Esophagus mucosa (tissue), 1 donor: ENCODE measurements around the gene PCLAF. TPM values are rescaled to one million over a fixed set of nuclear protein-coding genes. Genes with fewer than 3 reads are reported as not detected.
A peak's percentile ranks its signal among the peaks of the same experiment; 100 is the strongest.
"Not testable (repeated sequence)": the region's sequence is repeated elsewhere in the genome, so short reads cannot be mapped to it uniquely, and the experiment has no call there.

Experiments
- ATAC-seq: fragments of 200-7000 bp; cut with Tn5 transposase; one replicate; pipeline ENCODE4 v1.9.1; 2020
- total RNA-seq: library from RNA; stranded (reverse); gene quantifications from one replicate; pipeline ENCODE4 v1.2.4, GENCODE V29; 2023
- donor health status: DM: yes; HTN: yes; CAD: no.

Gene PCLAF, protein sequence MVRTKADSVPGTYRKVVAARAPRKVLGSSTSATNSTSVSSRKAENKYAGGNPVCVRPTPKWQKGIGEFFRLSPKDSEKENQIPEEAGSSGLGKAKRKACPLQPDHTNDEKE
- total RNA-seq = 18.3 TPM

DNA sequence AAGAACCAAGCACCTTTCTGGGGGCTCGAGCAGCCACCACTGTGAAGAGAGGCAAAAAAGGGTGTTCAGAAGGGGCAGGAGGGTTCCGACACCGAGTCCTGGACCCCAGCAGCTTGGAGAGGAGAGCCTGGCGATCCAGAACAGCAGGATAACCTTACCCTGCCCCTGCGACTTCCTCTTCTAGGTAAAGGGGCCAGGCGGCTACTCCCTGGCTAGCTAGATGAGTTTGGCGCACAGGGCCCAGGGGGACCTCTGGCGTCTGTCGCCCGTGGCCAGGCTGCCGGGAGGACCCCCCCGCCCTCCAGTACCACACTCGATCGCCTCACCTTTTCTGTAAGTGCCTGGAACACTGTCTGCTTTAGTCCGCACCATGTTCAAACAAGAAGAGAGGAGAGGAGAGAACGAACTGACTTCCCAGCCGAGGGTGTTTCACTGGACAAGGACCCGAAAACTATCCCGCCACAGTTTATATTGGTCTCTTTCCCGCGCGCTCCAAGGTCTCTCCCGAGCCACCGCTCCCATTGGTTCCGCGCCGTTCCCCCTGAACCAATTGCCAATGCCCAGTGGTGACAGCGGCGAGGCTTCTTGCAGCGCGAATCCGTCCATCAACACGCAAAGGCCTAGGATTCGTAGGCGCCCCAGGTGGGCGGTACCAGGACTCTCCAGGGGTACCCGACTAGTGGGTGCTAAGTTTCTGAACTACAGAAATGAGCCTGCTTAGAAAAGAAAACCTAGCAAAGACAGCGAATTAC, at the start of gene PCLAF:
TSS of gene PCLAF (minus strand) at position 442 of the 752 bp plus-strand sequence. CDS start at position 372, 70 bp downstream.
- peak; percentile 98 for ATAC-seq

DNA sequence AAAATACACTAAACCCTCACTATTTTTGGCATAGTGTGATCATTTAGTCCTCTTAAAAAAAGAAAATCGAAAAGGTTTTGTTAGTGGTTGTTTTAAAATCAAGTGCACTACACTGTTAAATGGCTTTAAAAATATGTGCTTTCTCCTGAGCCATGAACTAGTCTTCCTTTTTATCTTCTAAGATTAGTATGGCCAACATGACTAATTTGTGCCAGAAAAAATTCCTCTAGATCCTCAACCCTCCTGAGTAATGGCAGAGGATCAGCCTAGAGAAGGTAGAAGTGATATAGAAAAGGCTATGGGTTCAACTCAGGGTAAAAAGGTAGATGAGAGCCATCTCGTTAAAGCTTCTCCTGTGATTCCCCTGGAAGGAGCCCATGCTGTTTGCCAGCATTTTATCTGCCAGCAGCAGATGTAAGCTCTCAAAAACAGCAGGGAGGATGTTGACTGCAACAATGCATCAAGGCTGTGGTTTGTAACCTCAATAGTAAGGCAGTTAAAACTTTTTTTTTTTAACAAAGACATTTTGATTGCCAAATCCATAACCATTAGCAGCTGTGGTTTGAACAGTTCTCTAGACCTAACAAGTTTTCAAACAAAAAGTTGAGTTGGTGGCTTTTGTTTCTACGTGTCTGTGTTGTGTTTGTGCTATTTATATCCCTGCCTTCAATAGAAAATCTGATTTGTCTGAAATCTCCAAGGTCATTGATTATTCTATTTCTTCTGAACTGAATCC, 48.9 kb upstream of the PCLAF start:
- no peak for ATAC-seq

DNA sequence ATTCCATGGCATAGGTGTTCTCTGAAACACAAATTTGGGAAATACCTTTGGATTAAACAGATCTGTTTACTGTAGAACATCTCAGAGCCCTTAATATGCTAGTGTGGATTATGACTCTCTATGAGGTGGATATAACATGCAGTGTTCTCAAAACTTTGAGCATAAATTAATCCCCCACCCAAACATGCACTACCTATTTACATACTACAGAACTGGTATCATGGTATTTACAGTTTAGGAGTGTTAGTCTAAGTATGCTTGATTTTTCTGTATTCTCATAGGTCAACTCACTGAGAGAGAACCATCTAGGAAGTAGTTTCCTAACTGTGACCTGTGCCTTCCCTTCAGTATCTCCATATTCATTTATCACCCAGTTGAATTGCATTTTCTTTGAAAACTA, 48.2 kb upstream of the PCLAF start:
- ATAC-seq = no peak

DNA sequence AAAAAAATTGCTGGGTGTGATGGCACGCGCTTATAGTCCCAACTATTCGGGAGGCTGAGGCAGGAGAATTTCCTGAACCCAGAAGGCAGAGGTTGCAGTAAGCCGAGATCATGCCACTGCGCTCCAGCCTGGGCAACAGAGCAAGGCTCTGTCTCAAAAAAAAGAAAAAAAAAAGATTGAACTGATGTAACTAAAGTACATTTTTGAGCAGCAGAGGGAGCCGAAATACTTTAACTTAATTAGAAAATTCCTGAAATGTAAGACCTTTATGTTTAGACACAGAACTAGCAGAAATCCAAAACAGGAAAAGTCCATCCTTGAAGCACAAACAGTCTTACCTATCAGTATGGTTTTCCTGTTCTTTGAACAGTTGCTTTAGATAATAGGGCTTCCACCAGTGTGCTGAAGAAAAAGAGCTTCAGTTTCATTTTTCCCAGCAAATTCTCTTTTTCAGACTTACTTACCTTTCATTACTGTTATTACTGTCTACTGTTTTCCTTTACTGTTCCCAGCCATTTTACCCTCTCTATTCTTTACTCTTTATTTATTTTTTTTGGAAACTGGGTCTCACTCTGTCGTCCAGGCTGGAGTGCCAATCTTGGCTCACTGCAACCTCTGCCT, 45.7 kb upstream of the PCLAF start:
- ATAC-seq = no peak

DNA sequence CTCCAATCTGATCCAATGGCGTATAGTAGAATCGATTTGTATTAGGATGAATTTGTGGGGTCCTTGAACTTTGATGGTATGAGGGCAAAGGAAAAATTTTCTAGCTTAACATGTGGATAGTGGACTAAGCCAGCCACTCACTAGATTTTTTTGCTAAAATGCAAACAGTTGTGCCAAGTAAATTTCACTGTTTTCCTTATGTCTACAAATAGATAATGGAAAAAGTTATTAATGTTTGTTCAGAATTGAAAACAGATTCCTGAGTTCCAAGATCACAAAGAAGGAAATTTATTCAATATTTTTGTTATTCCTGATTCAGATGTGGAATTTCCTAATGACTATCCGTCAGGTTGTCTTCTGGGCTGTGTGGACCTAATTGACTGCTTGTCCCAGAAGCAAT, 44.0 kb upstream of the PCLAF start:
- no peak for ATAC-seq

DNA sequence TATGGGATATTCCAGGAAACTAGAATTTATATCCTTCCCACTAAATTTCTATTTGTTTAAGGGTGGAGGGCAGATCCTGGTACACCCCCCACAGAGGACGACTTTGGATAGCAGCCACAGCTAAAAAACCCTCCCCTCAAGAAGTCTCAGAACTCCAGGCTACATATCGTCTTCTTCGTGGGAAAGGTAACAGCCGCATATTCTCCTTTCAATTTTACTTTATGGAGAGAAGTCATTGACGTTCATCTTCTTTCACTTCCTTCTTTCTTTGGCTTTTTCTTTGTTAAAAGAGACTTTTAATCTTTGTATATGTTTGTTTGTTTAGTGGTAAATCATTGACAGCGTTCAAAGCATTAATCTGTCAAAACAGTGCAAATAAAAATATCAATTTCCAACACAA, 42.7 kb upstream of the PCLAF start:
- no peak for ATAC-seq

DNA sequence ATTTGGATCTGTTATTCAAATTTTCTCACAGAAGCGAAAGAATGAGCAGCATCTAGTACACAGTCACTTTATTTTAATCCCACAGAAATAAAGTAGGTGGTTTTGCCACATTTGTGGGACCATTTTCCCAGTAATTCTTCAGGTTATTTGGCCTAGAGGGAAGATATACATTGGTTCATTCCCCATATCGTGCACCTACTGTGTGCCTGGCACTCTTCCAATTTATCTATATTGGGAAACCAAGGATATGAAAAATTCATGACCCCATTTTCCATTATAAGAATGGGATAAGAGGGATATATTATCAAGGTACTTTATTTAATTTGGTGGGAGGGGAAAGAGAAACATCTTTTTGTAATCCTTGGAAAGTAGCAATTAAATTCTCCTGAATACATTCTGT, 41.5 kb upstream of the PCLAF start:
- no peak for ATAC-seq

DNA sequence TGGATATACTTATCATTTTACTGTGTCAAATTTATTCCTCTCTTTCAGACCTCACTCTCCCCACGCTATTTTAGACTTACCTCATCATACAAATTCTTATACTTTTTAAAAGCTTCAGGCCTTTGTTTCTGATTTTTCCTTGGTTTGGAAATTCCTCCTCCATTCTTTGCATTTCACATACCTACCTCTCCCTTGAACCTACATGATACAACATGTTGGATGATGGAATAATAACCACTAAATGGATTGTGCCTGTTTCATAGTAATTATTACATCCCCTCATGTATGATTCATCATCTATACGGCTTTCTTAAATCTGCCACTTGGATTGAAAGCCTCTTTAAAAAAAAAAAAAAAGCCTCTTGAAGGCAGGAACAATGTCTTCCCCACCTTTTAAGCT, 31.0 kb upstream of the PCLAF start:
- peak; percentile 82 for ATAC-seq

DNA sequence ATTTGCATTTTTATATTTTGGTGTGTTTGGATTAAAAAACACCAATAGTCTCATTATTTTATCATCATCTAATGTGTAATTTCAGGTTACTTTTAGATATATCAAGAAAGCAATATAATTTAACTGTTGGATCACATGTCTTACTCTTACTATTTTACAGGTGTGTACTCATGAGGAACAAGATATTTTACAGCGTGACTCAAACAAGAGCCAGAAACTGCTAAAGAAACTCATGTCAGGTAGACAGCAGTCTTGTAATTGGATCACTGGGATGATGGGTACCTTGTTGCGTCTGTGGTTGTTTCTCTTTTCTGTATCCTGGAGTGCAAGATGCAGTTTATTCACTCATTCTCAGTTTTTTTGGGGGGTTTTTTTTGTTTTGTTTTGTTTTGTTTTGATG, 19.3 kb upstream of the PCLAF start:
- ATAC-seq = no peak

DNA sequence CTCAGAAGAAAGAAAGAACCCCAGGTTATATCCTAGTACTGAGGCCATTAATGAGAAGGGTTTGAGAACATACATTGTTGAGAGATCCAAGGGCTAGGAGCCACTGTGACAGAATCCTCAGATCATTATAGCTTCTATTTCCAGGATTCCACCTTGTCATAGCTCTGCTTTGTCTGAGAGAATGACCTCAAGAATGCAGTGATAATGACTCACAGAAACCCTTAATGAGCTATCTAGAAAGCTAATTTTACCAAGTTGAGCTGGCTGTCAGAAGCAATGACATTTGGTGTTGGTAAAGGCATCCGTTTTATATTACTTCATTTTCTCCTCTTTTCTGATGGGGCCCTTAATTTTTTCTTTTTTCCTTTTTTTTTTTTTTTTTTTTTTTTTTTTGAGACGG, 17.3 kb upstream of the PCLAF start:
- no peak for ATAC-seq

DNA sequence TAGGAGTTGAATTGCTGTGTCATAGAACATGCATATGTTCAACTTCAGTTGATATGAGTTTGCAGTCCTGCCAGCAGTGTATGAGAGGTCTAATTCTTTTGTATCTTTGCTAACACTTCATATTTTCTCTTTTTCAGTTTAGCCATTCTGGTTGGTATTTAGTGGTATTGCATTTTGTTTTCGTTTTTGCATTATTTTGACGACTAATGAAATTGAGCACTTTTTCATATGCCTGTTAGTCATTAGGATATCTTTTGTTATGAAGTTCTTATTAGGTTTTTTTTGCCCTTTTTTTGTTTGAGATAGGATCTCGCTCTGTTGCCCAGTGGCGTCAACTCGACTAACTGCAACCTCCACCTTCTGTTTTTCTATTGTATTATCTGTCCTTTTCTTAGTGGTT, 15.5 kb upstream of the PCLAF start:
- no peak for ATAC-seq

DNA sequence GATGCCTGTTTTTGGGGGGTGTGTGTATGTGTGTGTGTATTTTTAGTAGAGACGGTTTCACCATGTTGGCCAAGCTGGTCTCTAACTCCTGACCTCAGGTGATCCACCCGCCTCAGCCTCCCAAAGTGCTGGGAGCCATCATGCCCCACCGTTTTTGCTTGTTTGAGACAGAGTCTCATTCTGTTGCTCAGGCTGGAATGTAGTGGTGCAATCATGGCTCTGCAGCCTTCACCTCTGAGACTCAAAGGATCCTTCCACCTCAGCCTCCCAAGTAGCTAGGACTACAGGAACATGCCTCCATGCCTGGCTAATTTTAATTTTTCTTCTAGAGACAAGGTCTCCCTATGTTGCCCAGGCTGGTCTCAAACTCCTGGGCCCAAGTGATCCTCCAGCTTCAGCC, 11.2 kb upstream of the PCLAF start:
- not testable (repeated sequence) for ATAC-seq

DNA sequence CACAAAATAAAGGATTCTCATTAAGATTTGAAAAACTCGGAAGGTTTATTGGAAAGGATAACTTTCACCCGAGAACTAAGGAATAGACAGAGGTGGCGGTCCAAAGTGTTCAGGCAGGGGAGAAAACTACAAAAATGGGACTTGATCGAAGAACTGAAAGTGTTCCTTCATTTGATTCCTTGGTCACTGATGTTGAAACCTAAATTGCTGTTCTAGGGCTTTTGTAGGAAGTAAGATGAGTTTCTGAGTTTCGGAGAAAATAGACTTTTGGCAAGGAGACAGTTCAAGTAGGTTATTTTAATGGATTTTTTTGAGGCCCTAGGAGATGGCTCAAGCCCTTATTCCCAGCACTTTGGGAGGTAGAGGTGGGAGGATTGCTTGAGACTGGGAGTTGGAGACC, 7.8 kb upstream of the PCLAF start:
- ATAC-seq = no peak

DNA sequence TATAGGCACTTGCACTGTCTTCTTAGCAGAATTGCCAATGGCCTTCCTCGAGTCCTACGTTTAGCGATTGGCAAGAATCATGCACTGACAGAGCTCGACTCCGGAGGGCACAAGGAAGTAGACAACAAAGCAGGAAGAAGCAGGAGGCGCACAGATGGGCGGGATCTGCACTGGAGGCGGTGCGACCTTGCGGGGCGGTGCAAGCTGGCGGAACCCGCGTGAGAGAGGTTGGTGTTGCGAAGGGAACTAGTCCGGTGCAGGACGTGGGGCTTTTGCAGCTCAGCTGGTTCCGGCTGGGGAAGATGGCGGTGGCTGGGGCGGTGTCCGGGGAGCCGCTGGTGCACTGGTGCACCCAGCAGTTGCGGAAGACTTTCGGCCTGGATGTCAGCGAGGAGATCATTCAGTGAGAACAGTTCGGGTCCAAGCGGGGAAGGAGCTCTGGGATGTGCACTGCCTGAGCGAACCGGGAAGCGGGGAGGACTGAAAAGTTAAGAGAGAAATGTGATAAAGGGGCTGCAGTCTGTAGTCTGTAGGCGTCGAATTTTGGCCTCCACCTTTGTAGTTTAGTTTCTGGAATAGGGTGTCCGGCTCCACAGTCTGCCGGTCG, 6.4 kb upstream of the PCLAF start, which contains the start of gene TRIP4:
TSS of gene TRIP4 (plus strand) at position 275 of the 607 bp plus-strand sequence. CDS start at position 303, 28 bp downstream.
- ATAC-seq = peak; percentile 100

DNA sequence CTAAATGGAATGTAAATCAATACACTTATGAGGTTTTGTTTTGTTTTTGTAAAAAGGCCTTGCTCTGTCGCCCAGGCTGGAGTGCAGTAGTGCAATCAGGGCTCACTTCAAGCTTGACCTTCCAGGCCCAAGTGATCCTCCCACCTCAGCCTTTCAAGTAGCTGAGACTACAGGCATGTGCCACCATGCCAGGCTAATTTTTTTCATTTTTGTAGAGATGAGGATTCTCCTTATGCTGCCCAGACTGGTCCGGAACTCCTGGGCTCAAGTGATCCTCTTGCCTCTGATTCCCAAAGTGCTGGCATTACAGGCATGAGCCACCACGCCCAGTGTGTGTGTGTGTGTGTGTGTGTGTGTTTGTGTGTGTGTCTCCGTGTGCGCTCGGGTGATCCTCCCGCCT, 5.0 kb upstream of the PCLAF start:
- ATAC-seq = no peak

DNA sequence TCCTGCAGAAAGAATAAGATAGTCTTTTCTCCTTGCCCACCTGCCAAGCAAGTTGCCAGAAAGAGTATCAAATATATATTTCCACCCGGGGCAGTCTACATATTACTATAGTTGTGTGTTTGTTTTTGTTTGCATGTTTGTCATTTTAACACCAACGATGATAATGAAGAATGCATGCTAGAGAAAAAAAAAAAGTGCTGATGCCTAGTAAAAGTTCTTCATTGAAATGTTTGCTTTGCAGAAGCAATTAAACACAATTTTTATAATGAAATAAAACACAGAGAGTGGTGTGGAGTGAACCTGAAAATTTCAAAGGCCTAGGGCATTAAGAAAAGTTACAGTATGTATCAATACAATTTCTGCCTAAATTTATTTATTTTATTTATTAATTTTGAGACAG, 2.5 kb upstream of the PCLAF start:
- no peak for ATAC-seq

DNA sequence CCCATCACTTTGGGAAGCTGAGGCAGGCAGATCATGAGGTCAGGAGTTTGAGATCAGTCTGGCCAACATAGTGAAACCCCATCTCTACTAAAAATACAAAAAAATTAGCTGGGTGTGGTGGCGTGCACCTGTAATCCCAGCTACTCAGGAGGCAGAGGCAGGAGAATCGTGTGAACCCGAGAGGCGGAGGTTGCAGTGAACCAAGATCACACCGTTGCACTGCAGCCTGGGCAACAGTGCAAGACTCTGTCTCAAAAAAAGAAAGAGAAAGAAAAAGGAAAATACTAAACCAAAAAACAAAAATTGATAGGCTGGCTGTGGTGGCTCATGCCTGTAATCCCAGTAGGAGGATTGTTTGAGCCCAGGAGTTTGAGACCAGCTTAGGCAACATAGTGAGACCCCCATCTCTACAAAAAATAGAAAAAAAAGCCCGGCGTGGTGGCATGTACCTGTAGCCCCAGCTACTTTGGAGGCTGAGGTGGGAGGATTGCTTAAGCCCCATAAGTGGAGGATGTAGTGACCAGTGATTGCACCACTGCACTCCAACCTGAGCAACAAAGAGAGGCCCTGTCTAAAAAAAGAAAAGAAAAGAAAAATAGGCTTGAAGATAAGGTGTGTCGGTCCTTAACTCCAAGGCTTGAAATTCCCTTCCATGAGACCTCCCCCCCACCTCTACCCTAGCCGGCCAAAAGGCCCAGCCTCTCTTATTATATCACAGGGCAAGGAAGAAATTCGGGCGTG, 941 bp downstream of the PCLAF start:
- not testable (repeated sequence) for ATAC-seq

DNA sequence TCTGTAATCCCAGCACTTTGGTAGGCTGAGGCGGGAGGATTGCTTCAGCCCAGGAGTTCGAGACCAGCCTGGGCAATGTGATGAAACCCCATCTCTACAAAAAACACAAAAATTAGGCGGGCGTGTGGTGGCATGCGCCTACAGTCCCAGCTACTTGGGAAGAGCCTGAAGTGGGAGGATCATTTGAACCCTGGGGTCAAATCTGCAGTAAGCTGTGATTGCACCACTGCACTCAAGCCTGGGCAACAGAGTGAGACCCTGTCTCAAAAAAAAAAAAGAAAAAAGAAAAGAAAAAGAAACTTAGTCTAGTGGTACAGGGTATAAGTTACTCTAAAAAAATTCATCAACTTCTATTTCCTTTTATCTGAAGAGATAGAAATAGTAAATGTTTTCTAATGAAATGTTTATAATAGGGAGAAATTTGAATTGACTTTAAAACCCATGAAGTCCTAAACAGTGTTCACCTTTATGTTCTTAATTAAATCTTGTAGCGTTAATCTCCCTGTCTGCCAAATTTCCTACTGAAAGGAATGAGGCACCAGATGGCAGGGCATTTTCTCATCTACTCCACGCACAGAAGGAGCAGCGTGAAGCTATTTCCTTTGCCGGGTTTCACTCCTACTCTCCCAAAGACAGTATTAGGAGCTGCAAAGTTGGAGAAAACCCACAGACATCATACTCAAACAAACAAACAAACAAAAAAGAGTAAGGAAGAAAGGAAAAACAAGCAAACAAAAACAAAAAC, 1.9 kb downstream of the PCLAF start:
- no peak for ATAC-seq

DNA sequence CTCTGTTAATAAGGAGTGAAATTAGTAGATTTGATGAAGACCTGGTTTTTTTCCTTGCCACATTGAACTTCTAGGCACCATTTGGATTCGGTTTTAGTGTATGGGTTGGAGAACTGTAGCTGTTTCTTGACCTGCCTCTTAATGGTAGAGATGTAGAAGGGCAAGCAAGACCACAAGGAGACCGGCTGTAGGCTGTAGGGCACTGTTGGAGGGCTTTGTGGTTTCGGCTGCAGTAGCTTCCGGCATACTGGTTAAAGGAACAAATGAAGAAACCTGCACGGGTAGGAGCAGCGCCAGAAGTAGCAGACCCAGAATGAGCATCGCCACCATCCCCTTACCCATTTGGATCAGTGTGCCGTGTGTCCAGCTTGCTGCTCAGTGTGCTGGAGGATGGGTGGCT, 7.9 kb downstream of the PCLAF start:
- no peak for ATAC-seq

DNA sequence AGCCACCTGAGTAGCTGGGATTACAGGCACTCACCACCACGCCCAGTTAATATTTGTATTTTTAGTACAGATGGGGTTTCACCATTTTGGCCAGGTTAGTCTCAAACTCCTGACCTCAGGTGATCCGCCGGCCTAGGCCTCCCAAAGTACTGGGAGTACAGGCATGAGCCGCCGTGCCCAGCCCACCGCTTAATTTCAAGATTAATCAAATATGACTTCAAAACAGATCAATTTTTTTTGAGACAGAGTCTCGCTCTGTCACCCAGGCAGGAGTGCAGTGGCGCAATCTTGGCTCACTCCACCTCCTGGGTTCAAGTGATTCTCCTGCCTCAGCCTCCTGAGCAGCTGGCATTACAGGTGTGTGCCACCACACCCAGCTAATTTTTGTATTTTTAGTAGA, 9.9 kb downstream of the PCLAF start:
- not testable (repeated sequence) for ATAC-seq

DNA sequence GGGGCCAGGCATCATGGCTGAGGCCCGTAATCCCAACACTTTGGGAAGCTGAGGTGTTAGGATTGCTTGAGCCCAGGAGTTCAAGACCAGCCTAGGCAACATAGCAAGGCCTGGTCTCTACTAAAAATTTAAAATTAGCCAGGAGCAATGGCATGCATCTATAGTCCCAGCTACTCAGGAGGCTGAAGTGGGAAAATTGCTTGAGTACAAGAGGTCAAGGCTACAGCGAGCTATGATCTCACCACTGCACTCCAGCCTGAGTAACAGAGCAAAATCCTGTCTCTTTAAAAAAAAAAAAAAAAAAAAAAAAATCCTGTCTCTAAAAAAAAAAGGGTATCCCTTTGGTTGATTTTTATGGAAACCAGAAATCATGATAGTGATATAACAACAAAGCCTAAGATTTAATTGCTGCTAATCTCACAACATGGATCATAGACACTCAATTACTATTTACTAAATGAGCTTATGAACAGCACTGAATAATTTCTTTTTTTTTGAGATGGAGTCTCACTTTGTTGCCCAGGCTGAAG, 12.1 kb downstream of the PCLAF start:
- ATAC-seq = no peak
